ENCODE measurements around the gene SKIDA1.

DNA sequence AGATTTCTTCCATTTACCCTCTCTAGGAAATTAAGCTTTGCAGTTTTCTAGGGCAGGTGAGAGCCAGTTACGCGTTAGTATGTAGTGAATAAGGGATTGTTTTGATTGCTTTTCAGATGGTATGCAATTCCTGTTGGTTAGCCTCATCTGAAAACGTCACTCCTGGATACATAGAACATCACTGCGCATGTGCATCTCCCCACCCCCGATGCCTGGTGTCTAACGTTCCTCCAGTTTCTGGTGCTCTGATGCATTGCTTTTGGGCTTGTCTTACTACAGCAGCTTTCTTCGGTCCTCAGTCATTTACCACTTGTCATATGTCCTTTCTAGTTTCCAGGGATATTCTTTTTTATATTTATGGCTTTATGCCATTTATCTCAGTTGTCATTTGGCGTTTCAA lies 31.0 kb upstream of the SKIDA1 start:
- TF ChIP-seq, protein P1, sequence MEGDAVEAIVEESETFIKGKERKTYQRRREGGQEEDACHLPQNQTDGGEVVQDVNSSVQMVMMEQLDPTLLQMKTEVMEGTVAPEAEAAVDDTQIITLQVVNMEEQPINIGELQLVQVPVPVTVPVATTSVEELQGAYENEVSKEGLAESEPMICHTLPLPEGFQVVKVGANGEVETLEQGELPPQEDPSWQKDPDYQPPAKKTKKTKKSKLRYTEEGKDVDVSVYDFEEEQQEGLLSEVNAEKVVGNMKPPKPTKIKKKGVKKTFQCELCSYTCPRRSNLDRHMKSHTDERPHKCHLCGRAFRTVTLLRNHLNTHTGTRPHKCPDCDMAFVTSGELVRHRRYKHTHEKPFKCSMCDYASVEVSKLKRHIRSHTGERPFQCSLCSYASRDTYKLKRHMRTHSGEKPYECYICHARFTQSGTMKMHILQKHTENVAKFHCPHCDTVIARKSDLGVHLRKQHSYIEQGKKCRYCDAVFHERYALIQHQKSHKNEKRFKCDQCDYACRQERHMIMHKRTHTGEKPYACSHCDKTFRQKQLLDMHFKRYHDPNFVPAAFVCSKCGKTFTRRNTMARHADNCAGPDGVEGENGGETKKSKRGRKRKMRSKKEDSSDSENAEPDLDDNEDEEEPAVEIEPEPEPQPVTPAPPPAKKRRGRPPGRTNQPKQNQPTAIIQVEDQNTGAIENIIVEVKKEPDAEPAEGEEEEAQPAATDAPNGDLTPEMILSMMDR (conservative IDR thresholded peaks at IDR 0.05; ENCODE audit: low read depth in 2 of 2), result no peak
- TF ChIP-seq, protein P2, sequence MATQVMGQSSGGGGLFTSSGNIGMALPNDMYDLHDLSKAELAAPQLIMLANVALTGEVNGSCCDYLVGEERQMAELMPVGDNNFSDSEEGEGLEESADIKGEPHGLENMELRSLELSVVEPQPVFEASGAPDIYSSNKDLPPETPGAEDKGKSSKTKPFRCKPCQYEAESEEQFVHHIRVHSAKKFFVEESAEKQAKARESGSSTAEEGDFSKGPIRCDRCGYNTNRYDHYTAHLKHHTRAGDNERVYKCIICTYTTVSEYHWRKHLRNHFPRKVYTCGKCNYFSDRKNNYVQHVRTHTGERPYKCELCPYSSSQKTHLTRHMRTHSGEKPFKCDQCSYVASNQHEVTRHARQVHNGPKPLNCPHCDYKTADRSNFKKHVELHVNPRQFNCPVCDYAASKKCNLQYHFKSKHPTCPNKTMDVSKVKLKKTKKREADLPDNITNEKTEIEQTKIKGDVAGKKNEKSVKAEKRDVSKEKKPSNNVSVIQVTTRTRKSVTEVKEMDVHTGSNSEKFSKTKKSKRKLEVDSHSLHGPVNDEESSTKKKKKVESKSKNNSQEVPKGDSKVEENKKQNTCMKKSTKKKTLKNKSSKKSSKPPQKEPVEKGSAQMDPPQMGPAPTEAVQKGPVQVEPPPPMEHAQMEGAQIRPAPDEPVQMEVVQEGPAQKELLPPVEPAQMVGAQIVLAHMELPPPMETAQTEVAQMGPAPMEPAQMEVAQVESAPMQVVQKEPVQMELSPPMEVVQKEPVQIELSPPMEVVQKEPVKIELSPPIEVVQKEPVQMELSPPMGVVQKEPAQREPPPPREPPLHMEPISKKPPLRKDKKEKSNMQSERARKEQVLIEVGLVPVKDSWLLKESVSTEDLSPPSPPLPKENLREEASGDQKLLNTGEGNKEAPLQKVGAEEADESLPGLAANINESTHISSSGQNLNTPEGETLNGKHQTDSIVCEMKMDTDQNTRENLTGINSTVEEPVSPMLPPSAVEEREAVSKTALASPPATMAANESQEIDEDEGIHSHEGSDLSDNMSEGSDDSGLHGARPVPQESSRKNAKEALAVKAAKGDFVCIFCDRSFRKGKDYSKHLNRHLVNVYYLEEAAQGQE (IDR thresholded peaks at IDR 0.05; ENCODE audit: unreplicated experiment), result no peak
- TF ChIP-seq EZH2 (IDR thresholded peaks at IDR 0.05; ENCODE audit: low read depth, unreplicated experiment), result no peak
- no peak for TF ChIP-seq STAT1 (IDR thresholded peaks at IDR 0.05; ENCODE audit: unreplicated experiment)
- no peak for TF ChIP-seq POLR2AphosphoS5 (IDR thresholded peaks at IDR 0.05; ENCODE audit: low read depth)
- TF ChIP-seq EZH2phosphoT487 (IDR thresholded peaks at IDR 0.05; ENCODE audit: unreplicated experiment), result no peak
- TF ChIP-seq, protein P3, sequence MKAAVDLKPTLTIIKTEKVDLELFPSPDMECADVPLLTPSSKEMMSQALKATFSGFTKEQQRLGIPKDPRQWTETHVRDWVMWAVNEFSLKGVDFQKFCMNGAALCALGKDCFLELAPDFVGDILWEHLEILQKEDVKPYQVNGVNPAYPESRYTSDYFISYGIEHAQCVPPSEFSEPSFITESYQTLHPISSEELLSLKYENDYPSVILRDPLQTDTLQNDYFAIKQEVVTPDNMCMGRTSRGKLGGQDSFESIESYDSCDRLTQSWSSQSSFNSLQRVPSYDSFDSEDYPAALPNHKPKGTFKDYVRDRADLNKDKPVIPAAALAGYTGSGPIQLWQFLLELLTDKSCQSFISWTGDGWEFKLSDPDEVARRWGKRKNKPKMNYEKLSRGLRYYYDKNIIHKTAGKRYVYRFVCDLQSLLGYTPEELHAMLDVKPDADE (IDR thresholded peaks at IDR 0.05), result no peak
- TF ChIP-seq CREB1 (CRISPR knock-in tag; IDR thresholded peaks at IDR 0.05; ENCODE audit: low read depth), result no peak
- no peak for TF ChIP-seq ZNF331 (CRISPR knock-in tag; IDR thresholded peaks at IDR 0.05; ENCODE audit: low read depth)
